Thymus (tissue), 11 donors: ENCODE results near the gene FXYD7. TPM values are rescaled to one million over a fixed set of nuclear protein-coding genes. Genes with fewer than 3 reads are reported as not detected.

ENCODE experiments used
- DNase-seq, 9 donors: peaks; one replicate each; pipeline ENCODE4 v3.0.0-alpha.2; 2013; ENCODE audit warnings: low spot score in 9 of 9, low read depth in 6 of 9, missing footprints in 1 of 9
- H3K27ac ChIP-seq, 2 donors: one replicate each; pipeline ENCODE4 v1.5.1; 2013; ENCODE audit warnings: control low read depth in 1 of 2, low read depth in 1 of 2, low read length in 1 of 2, mild to moderate bottlenecking in 1 of 2, moderate library complexity in 1 of 2
- H3K27me3 ChIP-seq, 2 donors: one replicate each; pipeline ENCODE4 v1.5.1; 2013; ENCODE audit warnings: low read length in 1 of 2; ENCODE audit not compliant: control insufficient read depth in 2 of 2, insufficient read depth in 1 of 2
- H3K36me3 ChIP-seq, 2 donors: one replicate each; pipeline ENCODE4 v1.5.1; 2013; ENCODE audit warnings: low read length in 1 of 2, mild to moderate bottlenecking in 1 of 2, moderate library complexity in 1 of 2; ENCODE audit not compliant: control insufficient read depth in 2 of 2, insufficient read depth in 2 of 2
- H3K4me1 ChIP-seq, 2 donors: one replicate each; pipeline ENCODE4 v1.5.1; 2013; ENCODE audit warnings: low read length in 2 of 2; ENCODE audit not compliant: control insufficient read depth in 2 of 2, insufficient read depth in 2 of 2
- H3K4me3 ChIP-seq, 2 donors: one replicate each; pipeline ENCODE4 v1.5.1; 2013; ENCODE audit warnings: low read length in 2 of 2, control low read depth in 1 of 2, mild to moderate bottlenecking in 1 of 2
- H3K9me3 ChIP-seq, 2 donors: one replicate each; pipeline ENCODE4 v1.5.1; 2013; ENCODE audit warnings: low read length in 1 of 2, mild to moderate bottlenecking in 1 of 2; ENCODE audit not compliant: control insufficient read depth in 2 of 2, insufficient read depth in 1 of 2
- WGBS: extraction: QIAGEN DNeasy Blood & Tissue Kit; methylation state at CpG from one replicate; pipeline ENCODE4 v1.1.7; 2013; 5-methylcytosine and 5-hydroxymethylcytosine counted together
- polyA plus RNA-seq: library from polyadenylated mRNA; stranded (reverse); fragments of 200-250 nt; gene quantifications from one replicate; pipeline ENCODE4 v1.2.3, GENCODE V29; 2013
- total RNA-seq: library from RNA; stranded (reverse); fragments of 120-200 nt; gene quantifications from one replicate; pipeline ENCODE4 v1.2.4, GENCODE V29; 2013
- donor health status: healthy.

FXYD7 gene
- total and polyA plus RNA-seq, 2 donors = 1.9 TPM; not detected in 1

DNA sequence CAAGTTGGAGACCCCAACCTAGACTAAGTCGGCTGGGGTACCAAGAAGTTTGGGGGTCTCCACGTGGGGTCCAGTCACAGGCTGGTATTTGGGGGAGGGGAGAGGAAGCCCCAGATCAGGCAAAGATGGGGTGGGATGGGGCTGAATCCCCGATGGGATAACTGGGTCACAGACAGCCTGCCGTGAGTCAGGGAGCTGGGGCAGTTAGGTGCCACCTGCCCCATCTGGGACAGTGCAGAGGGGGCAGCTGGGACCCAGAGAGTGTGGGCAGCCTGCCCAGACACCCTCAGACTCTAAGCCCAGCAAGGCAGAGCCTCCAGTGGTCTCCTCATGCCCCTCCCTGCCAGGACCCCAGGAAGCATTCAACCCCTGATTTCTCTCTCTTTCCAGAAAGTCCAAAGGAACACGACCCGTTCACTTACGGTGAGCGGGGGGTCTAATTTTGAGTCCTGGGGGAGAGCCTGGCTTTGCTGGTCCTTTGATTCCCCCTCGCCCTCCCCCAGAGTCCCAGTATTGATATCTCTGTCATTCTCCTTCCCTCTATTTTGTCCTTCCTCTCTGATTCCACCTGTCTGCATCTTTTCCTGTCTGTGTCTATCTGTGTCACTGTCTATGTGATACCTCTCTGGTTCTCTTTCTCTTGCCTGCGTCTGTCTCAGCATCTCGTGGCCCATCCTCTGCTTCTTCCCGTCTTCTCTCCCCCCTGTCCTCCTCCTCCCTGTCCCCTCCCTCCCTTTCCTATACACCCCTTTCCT is 2.7 kb upstream of the FXYD7 start:
- no peak for DNase-seq
- Histone ChIP-seq H3K4me1 (peaks cover 7 to 24% of the 10 kb centered on the region in 2 donors), H3K9me3 (no peaks in the 10 kb centered on the region), H3K27ac (no peak overlapping the region), H3K4me3 (no peak overlapping the region), H3K27me3 (peaks cover 24 to 56% of the 10 kb centered on the region in 2 donors), H3K36me3 (no peaks in the 10 kb centered on the region)
- 69% methylated on average over 12 of the region's 12 CpGs for WGBS

GRCh38 chr19:35140962-35141836 is 1.9 kb upstream of the FXYD7 start:
- H3K9me3 ChIP-seq = no peaks in the 10 kb centered on the region
- WGBS = 2% methylated on average over 48 of the region's 48 CpGs
- peak overlapping the region in 1 of 2 donors; percentile 6 for H3K4me3 ChIP-seq
- H3K27ac ChIP-seq = no peak overlapping the region
- peak in 6 of 9 donors; percentile 59 to 88 (median 77) for DNase-seq
- H3K27me3 ChIP-seq = peaks cover 24 to 59% of the 10 kb centered on the region in 2 donors
- peaks cover 7 to 22% of the 10 kb centered on the region in 2 donors for H3K4me1 ChIP-seq
- no peaks in the 10 kb centered on the region for H3K36me3 ChIP-seq

DNA sequence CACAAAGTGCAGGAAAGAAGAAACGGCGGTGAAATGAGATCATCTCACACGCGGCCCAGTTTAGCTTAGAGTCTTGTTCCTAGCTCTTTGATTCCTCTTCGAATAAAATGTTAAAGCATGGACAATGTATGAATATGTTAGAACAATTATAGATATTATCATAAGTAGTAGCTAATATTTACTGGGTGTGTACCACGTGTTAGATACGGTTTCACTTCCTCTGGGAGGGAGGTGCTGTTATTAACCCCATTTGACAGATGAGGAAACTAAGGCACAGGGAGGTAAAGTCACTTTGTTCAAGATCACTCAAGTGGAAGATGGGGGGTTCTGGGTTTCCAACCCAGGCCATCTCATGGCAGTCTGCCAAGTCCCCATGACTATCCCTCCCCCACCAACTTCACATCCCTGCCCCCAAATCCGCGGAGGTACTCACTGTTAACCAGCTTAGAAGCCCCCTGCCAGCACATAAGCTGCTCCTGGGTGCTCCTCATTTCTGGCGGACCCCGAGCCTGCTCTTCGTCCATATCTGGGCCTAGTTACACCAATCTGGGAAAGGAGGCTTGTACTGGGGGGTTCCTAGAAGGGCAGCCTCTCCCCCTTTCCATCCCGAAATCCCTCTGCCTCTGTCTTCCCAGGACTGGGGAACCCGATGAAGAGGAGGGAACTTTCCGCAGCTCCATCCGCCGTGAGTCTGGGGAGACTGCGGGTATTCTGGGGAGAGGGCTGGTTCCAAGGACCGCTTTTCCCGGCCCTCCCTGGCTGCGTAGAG is 1.0 kb upstream of the FXYD7 start:
- H3K4me1 ChIP-seq = peaks cover 7 to 22% of the 10 kb centered on the region in 2 donors
- no peak for DNase-seq
- WGBS = 19% methylated on average over 21 of the region's 21 CpGs
- peaks cover 24 to 56% of the 10 kb centered on the region in 2 donors for H3K27me3 ChIP-seq
- no peak overlapping the region for H3K27ac ChIP-seq
- peak overlapping the region in 1 of 2 donors; percentile 6 for H3K4me3 ChIP-seq
- H3K9me3 ChIP-seq = no peaks in the 10 kb centered on the region
- H3K36me3 ChIP-seq = no peaks in the 10 kb centered on the region

DNA sequence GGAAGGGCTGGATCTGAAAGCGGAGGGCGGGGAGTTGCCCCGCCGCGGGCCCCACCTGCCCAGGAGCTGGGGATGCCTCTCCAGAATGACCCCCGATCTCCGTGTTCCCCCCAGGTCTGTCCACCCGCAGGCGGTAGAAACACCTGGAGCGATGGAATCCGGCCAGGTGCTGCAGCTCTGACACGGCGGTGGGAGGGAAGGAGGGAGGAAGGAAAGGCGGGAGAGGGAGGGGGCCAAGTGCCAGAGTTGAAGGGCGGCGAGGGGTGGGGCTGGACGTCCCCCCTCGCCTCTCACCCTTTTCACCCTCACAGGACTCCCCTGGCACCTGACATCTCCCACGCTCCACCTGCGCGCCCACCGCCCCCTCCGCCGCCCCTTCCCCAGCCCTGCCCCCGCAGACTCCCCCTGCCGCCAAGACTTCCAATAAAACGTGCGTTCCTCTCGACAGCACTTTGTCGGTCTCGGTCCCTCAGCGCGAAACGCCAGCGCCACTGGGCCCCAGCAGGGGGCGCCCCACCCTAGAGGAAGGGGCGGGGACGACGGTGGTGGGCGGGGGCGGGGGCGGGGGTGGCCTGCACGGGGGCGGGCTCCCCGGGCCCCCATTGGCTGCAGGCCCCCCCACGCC is 337 bp upstream of the FXYD7 start:
- 1% methylated on average over 44 of the region's 46 CpGs for WGBS
- peak in 2 of 9 donors; percentile 49 to 58 for DNase-seq
- no peaks in the 10 kb centered on the region for H3K36me3 ChIP-seq
- H3K27me3 ChIP-seq = peaks cover 24 to 56% of the 10 kb centered on the region in 2 donors
- H3K4me3 ChIP-seq = peak overlapping the region in 1 of 2 donors; percentile 18
- no peaks in the 10 kb centered on the region for H3K9me3 ChIP-seq
- peaks cover 7 to 22% of the 10 kb centered on the region in 2 donors for H3K4me1 ChIP-seq
- no peak overlapping the region for H3K27ac ChIP-seq

GRCh38 chr19:35143818-35144217 is 763 bp downstream of the FXYD7 start:
- H3K36me3 ChIP-seq = no peaks in the 10 kb centered on the region
- no peaks in the 10 kb centered on the region for H3K9me3 ChIP-seq
- H3K4me1 ChIP-seq = peaks cover 7 to 22% of the 10 kb centered on the region in 2 donors
- no peak overlapping the region for H3K27ac ChIP-seq
- DNase-seq = no peak
- no peak overlapping the region for H3K4me3 ChIP-seq
- 62% methylated on average over 3 of the region's 3 CpGs for WGBS
- peaks cover 24 to 56% of the 10 kb centered on the region in 2 donors for H3K27me3 ChIP-seq

DNA sequence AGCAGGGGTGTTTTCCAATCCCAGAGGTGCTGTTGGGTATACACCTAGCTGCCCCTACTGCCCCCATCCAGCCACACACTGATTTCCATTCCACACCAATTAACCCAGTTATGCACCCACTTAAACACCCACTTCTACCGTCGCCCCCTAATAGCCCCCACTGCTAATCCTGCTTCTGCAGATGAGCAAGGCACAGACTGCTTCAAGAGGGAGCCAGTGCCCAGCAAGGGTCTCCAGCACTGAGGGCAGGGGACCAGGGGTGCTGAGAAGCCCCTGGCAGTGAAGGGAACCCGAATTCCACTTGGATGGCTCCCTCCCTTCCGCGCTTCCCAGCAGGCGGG is 1.2 kb downstream of the FXYD7 start:
- Histone ChIP-seq H3K4me3 (no peak overlapping the region), H3K27me3 (peaks cover 24 to 56% of the 10 kb centered on the region in 2 donors), H3K9me3 (no peaks in the 10 kb centered on the region), H3K4me1 (peaks cover 7 to 20% of the 10 kb centered on the region in 2 donors), H3K36me3 (no peaks in the 10 kb centered on the region), H3K27ac (no peak overlapping the region)
- 50% methylated on average over 6 of the region's 6 CpGs for WGBS
- no peak for DNase-seq

DNA sequence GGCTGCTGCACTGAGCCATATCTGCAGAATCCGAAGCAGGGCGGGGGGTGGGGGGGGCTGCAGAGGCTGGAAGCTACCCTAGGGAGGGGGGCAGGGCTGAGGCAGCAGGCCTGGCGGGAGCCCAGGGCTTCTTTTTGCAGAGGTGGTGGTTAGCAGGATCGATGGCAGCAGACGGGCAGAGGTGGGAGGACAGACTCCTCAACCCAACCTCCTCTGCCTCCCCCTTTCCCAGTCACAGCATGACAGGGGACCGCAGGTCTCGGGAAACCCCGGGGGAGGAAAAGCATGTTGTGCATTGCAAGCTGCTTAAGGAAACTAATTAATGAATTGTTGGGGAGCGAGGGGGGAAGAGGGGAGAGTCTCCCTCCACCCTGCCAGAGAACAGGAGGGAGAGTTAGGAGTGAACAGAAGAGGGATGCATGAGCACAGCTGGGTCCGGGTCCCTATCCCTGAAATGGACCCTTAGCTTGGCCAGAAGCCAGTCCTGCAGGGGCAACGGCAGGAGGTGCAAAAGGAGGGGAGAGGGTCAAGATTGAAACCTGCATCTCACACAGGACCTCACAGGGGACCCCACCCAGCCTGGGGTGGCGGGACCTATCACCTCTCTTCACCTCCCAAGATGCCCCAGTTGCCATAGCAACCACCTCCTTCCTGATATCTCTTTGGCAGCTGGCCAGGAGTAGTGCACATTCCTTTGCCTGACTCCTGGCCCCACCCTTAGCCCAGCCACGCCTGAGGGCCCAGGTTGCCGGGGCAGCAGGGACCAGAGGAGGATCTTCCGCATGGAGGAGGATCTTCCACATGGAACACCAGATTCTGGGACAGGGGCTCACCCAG is 1.8 kb downstream of the FXYD7 start:
- DNase-seq = no peak
- Histone ChIP-seq H3K4me1 (peaks cover 7 to 20% of the 10 kb centered on the region in 2 donors), H3K4me3 (no peak overlapping the region), H3K27ac (no peak overlapping the region), H3K27me3 (peaks cover 24 to 56% of the 10 kb centered on the region in 2 donors), H3K9me3 (no peaks in the 10 kb centered on the region), H3K36me3 (no peaks in the 10 kb centered on the region)
- 39% methylated on average over 15 of the region's 15 CpGs for WGBS
